KMS-11 (cell line): ENCODE measurements around the gene GALNT11.

Experiments used
- H2AFZ ChIP-seq: fragments of 200-600 bp; sonication (generic); 2 replicates; pipeline ENCODE4 v1.6.1; 2016; ENCODE audit warnings: antibody characterized with exemption, mixed run types, low read depth
- H3K27ac ChIP-seq: fragments of 200-600 bp; sonication (generic); 2 replicates; pipeline ENCODE4 v1.6.1; 2016; ENCODE audit warnings: mild to moderate bottlenecking, mixed run types
- H3K27me3 ChIP-seq: fragments of 200-600 bp; sonication (generic); 2 replicates; pipeline ENCODE4 v1.6.1; 2017; ENCODE audit warnings: mild to moderate bottlenecking, low read depth, mixed run types, moderate library complexity; ENCODE audit not compliant: insufficient read depth
- H3K36me3 ChIP-seq: fragments of 200-600 bp; sonication (generic); 2 replicates; pipeline ENCODE4 v1.6.1; 2017; ENCODE audit warnings: mild to moderate bottlenecking, mixed run types; ENCODE audit not compliant: insufficient read depth
- H3K4me1 ChIP-seq: fragments of 200-600 bp; sonication (generic); 2 replicates; pipeline ENCODE4 v1.6.1; 2016; ENCODE audit warnings: mild to moderate bottlenecking, low read depth, mixed run types; ENCODE audit not compliant: poor library complexity, severe bottlenecking
- H3K4me2 ChIP-seq: fragments of 200-600 bp; sonication (generic); 2 replicates; pipeline ENCODE4 v1.7.0; 2016; ENCODE audit warnings: mild to moderate bottlenecking, mixed run types
- H3K4me3 ChIP-seq: fragments of 200-600 bp; sonication (generic); IDR thresholded peaks from 2 replicates; pipeline ENCODE4 v1.6.1; 2017; ENCODE audit warnings: low read depth, low read length, mixed read lengths; ENCODE audit not compliant: insufficient read depth
- H3K79me2 ChIP-seq: fragments of 200-600 bp; sonication (generic); 2 replicates; pipeline ENCODE4 v1.6.1; 2016; ENCODE audit warnings: low read depth, mixed run types; ENCODE audit not compliant: insufficient read depth
- H3K9ac ChIP-seq: fragments of 200-600 bp; sonication (generic); 2 replicates; pipeline ENCODE4 v1.6.1; 2016; ENCODE audit warnings: mild to moderate bottlenecking, mixed run types
- H4K20me1 ChIP-seq: fragments of 200-600 bp; sonication (generic); 2 replicates; pipeline ENCODE4 v1.6.1; 2016; ENCODE audit warnings: mild to moderate bottlenecking, mixed run types; ENCODE audit not compliant: insufficient read depth
- TF ChIP-seq, protein P1 (sequence below): fragments of 200-600 bp; sonication (generic); conservative IDR thresholded peaks from 2 replicates; pipeline ENCODE4 v1.6.1; 2017; ENCODE audit warnings: low read depth, mild to moderate bottlenecking, antibody characterized with exemption, low read length, moderate library complexity, mixed read lengths

Gene GALNT11

DNA sequence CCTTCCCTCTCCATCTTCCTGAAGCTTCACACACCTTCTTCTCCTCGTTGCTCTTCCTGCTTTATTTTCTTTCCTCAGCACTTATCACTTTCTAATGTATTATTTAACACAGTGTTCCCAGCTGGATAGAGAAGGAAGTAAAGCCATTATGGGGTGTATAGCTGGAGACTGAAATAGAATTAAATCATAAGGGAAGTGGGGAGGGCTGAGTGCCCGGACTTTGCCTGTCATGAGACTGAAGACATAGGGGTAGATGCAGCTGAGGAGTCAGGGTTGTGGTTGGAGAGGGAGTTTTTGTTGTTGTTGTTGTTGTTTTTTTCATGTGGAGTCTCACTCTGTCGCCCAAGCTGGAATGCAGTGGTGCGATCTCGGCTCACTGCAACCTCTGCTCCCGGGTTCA, 65.3 kb downstream of the GALNT11 start:
- H3K4me3 ChIP-seq, result no peak overlapping the region
- TF ChIP-seq, protein P1, sequence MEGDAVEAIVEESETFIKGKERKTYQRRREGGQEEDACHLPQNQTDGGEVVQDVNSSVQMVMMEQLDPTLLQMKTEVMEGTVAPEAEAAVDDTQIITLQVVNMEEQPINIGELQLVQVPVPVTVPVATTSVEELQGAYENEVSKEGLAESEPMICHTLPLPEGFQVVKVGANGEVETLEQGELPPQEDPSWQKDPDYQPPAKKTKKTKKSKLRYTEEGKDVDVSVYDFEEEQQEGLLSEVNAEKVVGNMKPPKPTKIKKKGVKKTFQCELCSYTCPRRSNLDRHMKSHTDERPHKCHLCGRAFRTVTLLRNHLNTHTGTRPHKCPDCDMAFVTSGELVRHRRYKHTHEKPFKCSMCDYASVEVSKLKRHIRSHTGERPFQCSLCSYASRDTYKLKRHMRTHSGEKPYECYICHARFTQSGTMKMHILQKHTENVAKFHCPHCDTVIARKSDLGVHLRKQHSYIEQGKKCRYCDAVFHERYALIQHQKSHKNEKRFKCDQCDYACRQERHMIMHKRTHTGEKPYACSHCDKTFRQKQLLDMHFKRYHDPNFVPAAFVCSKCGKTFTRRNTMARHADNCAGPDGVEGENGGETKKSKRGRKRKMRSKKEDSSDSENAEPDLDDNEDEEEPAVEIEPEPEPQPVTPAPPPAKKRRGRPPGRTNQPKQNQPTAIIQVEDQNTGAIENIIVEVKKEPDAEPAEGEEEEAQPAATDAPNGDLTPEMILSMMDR, result no peak
- H4K20me1 ChIP-seq, result no peaks in the 10 kb centered on the region
- no peaks in the 10 kb centered on the region for H3K79me2 ChIP-seq
- no peak overlapping the region for H2AFZ ChIP-seq
- H3K4me2 ChIP-seq, result no peak overlapping the region
- no peaks in the 10 kb centered on the region for H3K36me3 ChIP-seq
- H3K4me1 ChIP-seq, result no peaks in the 10 kb centered on the region
- no peaks in the 10 kb centered on the region for H3K27me3 ChIP-seq
- no peak overlapping the region for H3K27ac ChIP-seq
- H3K9ac ChIP-seq, result no peak overlapping the region

DNA sequence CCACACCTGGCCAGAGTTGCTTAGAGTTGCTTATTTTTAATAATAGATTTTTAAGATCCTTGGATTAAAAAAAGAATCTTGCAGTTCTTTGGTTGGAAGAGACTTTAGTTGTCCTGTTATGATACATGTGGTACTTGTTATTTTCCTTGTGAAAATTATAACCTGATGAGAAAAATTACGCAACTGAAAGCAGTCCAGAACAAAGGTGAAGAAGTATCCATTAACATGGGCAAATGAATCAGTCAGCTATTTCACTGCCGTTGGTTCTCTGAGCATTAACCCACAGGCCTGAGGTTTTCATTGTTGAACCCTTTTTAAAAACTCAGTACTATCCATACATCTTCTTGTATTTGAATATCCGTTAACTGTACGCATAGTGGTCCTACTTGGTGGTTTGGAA, 68.2 kb downstream of the GALNT11 start:
- Histone ChIP-seq H3K4me1 (no peaks in the 10 kb centered on the region), H4K20me1 (no peaks in the 10 kb centered on the region), H3K4me2 (no peak overlapping the region), H3K27me3 (no peaks in the 10 kb centered on the region), H3K9ac (no peak overlapping the region), H3K36me3 (no peaks in the 10 kb centered on the region), H3K27ac (no peak overlapping the region), H2AFZ (no peak overlapping the region), H3K79me2 (no peaks in the 10 kb centered on the region), H3K4me3 (no peak overlapping the region)
- TF ChIP-seq, protein P1, result no peak

DNA sequence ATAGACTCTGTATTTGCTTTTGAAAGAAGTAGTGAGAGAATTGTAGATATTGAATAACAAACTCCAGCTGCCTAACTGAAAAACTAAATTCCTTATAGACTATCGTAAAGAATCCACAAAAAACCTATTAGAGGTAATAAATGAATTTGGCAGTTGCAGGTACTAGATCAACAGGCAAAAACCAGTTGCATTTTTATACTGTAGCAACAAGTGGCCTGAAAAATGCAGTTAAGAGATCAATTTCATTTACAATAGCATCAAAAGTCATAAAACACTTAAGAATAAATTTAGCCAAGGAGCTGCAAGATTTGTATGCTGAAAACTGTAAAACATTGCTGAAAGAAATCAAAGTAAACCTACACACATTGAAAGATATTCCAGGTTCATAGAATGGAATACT, 70.3 kb downstream of the GALNT11 start:
- Histone ChIP-seq H3K4me3 (no peak overlapping the region), H3K27me3 (no peaks in the 10 kb centered on the region), H3K27ac (no peak overlapping the region), H2AFZ (no peak overlapping the region), H3K9ac (no peak overlapping the region), H3K4me1 (no peaks in the 10 kb centered on the region), H3K36me3 (no peaks in the 10 kb centered on the region), H3K79me2 (no peaks in the 10 kb centered on the region), H4K20me1 (no peaks in the 10 kb centered on the region), H3K4me2 (no peak overlapping the region)
- TF ChIP-seq, protein P1, result no peak

DNA sequence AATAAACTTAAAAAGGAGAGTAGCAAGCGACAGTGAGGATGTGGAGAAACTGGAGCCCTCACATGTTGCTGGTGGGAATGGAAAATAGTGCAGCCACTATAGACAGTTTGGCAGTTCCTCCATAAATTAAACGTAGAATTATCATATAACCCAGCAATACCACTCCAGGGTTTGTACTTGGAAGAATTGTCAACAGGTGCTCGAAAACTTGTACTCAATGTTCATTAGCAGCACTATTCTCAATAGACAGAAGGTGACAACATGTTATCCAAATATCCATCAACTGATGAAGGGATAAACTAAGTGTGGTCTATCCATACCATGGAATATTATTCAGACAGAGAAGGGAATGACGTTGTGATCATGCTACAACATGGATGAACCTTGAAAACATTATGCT, 71.9 kb downstream of the GALNT11 start:
- TF ChIP-seq, protein P1, result no peak
- Histone ChIP-seq H3K4me2 (no peak overlapping the region), H2AFZ (no peak overlapping the region), H3K4me3 (no peak overlapping the region), H3K27ac (no peak overlapping the region), H3K9ac (no peak overlapping the region), H3K27me3 (no peaks in the 10 kb centered on the region), H3K4me1 (no peaks in the 10 kb centered on the region), H3K36me3 (no peaks in the 10 kb centered on the region), H4K20me1 (no peaks in the 10 kb centered on the region), H3K79me2 (no peaks in the 10 kb centered on the region)
